Heart left ventricle (tissue), 13 donors: ENCODE data around the gene GDAP1L1.

Experiments
- POLR2A ChIP-seq, 2 donors: fragments of 450-650 bp; IDR thresholded peaks; one replicate each; pipeline ENCODE4 v1.6.1; 2017; ENCODE audit warnings: antibody characterized with exemption in 2 of 2, mild to moderate bottlenecking in 2 of 2, moderate library complexity in 2 of 2
- TF ChIP-seq, protein P1 (sequence below), 12 donors: fragments of 200-600 bp; sonication (generic) in 4 of 12; IDR thresholded peaks; one replicate each; pipeline versions ENCODE4 v1.5.0 to v1.8.0; 2018 to 2022; ENCODE audit warnings: antibody characterized with exemption in 12 of 12, mild to moderate bottlenecking in 5 of 12
- donor health status: ischemic (EF 13 %, LVEDD 7.1; RV severe dilation, severe dysfunction).
- donor health status: DM: no; HTN: yes; CAD: no.
- donor health status: DM: no; HTN: no; CAD: no.
- donor health status: ischemic (EF 25% LVEDD 6.9; RV normal size, moderate dysfunction).
- donor health status: ischemic (EF 25% LVEDD 5.7; RV mildly dilated, moderate dysfunction).
- donor health status: ischemic (EF 35%, LVEDD 5.7; RV mildly dilated, moderate dysfunction).
- donor health status: nonischemic (EF 11% LVEDD 7.7; RV severe dilation, severe dysfunction).
- donor health status: DM: yes; HTN: yes; CAD: no.
- donor health status: PGD.
- donor health status: ischemic (EF 29% LVEDD 5.4; RV normal size, mild dysfunction).
- donor health status: nonischemic (EF 23%, LVEDD 6.1; RV moderate dilation, normal function).

- TF ChIP-seq, protein P1, sequence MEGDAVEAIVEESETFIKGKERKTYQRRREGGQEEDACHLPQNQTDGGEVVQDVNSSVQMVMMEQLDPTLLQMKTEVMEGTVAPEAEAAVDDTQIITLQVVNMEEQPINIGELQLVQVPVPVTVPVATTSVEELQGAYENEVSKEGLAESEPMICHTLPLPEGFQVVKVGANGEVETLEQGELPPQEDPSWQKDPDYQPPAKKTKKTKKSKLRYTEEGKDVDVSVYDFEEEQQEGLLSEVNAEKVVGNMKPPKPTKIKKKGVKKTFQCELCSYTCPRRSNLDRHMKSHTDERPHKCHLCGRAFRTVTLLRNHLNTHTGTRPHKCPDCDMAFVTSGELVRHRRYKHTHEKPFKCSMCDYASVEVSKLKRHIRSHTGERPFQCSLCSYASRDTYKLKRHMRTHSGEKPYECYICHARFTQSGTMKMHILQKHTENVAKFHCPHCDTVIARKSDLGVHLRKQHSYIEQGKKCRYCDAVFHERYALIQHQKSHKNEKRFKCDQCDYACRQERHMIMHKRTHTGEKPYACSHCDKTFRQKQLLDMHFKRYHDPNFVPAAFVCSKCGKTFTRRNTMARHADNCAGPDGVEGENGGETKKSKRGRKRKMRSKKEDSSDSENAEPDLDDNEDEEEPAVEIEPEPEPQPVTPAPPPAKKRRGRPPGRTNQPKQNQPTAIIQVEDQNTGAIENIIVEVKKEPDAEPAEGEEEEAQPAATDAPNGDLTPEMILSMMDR (IDR thresholded peaks at IDR 0.05) = no peak
- no peak for TF ChIP-seq POLR2A (IDR thresholded peaks at IDR 0.05)
Measured at GRCh38 chr20:44245977-44246376, 1.1 kb upstream of the GDAP1L1 start.
